Measurements from ENCODE around the gene ZWILCH.
"Not testable (repeated sequence)": the region's sequence is repeated elsewhere in the genome, so short reads cannot be mapped to it uniquely, and the experiment has no call there.

Gene ZWILCH
- long read RNA-seq, transcript ZWILCH-201 (19 exons, 3,960 nt) = major isoform, 61 of 134 reads
- long read RNA-seq, transcript ZWILCH-203 (18 exons, 2,206 nt) = minor isoform, 7 of 134 reads
- long read RNA-seq, transcript ZWILCH-202 (19 exons, 3,256 nt) = minor isoform, 5 of 134 reads
- long read RNA-seq, partial matches to known transcripts = 31 of 134 reads
- long read RNA-seq, other reads (novel, unspliced or antisense) = 30 of 134 reads

- peak; percentile 77 to 84 for DNase-seq (ENCODE audit: low read depth in 1 of 2, low spot score in 1 of 2)
- peak within 1 kb of the TSS; percentile 99 for H3K27ac ChIP-seq (replicated peaks)
- H3K27me3 ChIP-seq (ENCODE audit: insufficient read depth, poor library complexity, severe bottlenecking) = no peaks in the 10 kb centered on the region
- TF ChIP-seq SPI1 (IDR thresholded peaks at IDR 0.05; ENCODE audit: borderline replicate concordance, low read depth) (peak; percentile 83), CTCF (IDR thresholded peaks at IDR 0.05; ENCODE audit: insufficient read depth, low read length) (no peak), GABPA (IDR thresholded peaks at IDR 0.05; ENCODE audit: low read depth) (peak; percentile 93), REST (IDR thresholded peaks at IDR 0.05; ENCODE audit: insufficient replicate concordance, low read depth) (peak; percentile 77), POLR2AphosphoS5 (IDR thresholded peaks at IDR 0.05; ENCODE audit: low read depth) (peak; percentile 97)
- peak within 1 kb of the TSS; percentile 86 for H3K4me3 ChIP-seq (replicated peaks; ENCODE audit: insufficient read depth, low read length)
Measured at GRCh38 chr15:66504563-66505429, at the start of gene ZWILCH, which contains the start of gene RPL4. TSS of gene ZWILCH (plus strand) at chr15:66505326. CDS start at chr15:66505339, 13 bp downstream. TSS of gene RPL4 (minus strand) at chr15:66504855. CDS start at chr15:66504790, 65 bp downstream.

GRCh38 chr15:66456211-66456610 lies 48.9 kb upstream of the ZWILCH start:
- no peak for TF ChIP-seq GABPA (IDR thresholded peaks at IDR 0.05; ENCODE audit: low read depth)
- no peak for TF ChIP-seq REST (IDR thresholded peaks at IDR 0.05; ENCODE audit: insufficient replicate concordance, low read depth)
- H3K4me3 ChIP-seq (replicated peaks; ENCODE audit: insufficient read depth, low read length) = no peak overlapping the region
- DNase-seq (ENCODE audit: low read depth in 1 of 2, low spot score in 1 of 2) = no peak

GRCh38 chr15:66459818-66460615 lies 45.1 kb upstream of the ZWILCH start:
- DNase-seq (ENCODE audit: low read depth in 1 of 2, low spot score in 1 of 2) = no peak
- Histone ChIP-seq H3K27me3 (ENCODE audit: insufficient read depth, poor library complexity, severe bottlenecking) (no peaks in the 10 kb centered on the region), H3K4me3 (replicated peaks; ENCODE audit: insufficient read depth, low read length) (no peak overlapping the region), H3K27ac (replicated peaks) (no peak overlapping the region)
- no peak for TF ChIP-seq REST (IDR thresholded peaks at IDR 0.05; ENCODE audit: insufficient replicate concordance, low read depth)
- no peak for TF ChIP-seq POLR2AphosphoS5 (IDR thresholded peaks at IDR 0.05; ENCODE audit: low read depth)
- no peak for TF ChIP-seq SPI1 (IDR thresholded peaks at IDR 0.05; ENCODE audit: borderline replicate concordance, low read depth)
- no peak for TF ChIP-seq GABPA (IDR thresholded peaks at IDR 0.05; ENCODE audit: low read depth)
- TF ChIP-seq CTCF (IDR thresholded peaks at IDR 0.05; ENCODE audit: insufficient read depth, low read length) = no peak

More at GRCh38 chr15:66456211-66456610, 48.9 kb upstream of the ZWILCH start:
- H3K27ac ChIP-seq (replicated peaks) = no peak overlapping the region
- H3K27me3 ChIP-seq (ENCODE audit: insufficient read depth, poor library complexity, severe bottlenecking) = no peaks in the 10 kb centered on the region

- H3K27me3 ChIP-seq (ENCODE audit: insufficient read depth, poor library complexity, severe bottlenecking); H3K27ac ChIP-seq (replicated peaks); DNase-seq (ENCODE audit: low read depth in 1 of 2, low spot score in 1 of 2); H3K4me3 ChIP-seq (replicated peaks; ENCODE audit: insufficient read depth, low read length): not testable (repeated sequence)
Measured at GRCh38 chr15:66461294-66461693, 43.8 kb upstream of the ZWILCH start.
